SK-N-SH (cell line): ENCODE data around the gene RAI14. TPM values are rescaled to one million over a fixed set of nuclear protein-coding genes. Genes with fewer than 3 reads are reported as not detected.

Experiments
- CTCF ChIA-PET: fragments of 300-600, 350-600 bp; formaldehyde crosslinking; extraction: SDS; loops from one replicate; lab custom pipeline; 2021; lab: Yijun Ruan, JAX
- POLR2A ChIA-PET: fragments of 350-600 bp; sonication (Branson Sonifier 250); formaldehyde crosslinking; extraction: SDS; loops from one replicate; lab custom pipeline; 2020; ENCODE audit warnings: antibody characterized with exemption, inconsistent platforms; lab: Yijun Ruan, JAX
- DNase-seq: peaks from one replicate; pipeline ENCODE4 v3.0.0; 2012
- H2AFZ ChIP-seq: fragments of 200-600 bp; sonication (generic); 2 replicates; pipeline ENCODE4 v1.8.1; 2016; ENCODE audit warnings: antibody characterized with exemption, mild to moderate bottlenecking, low read depth
- H3F3A ChIP-seq: fragments of 200-600 bp; sonication (generic); replicated peaks from 2 replicates; pipeline ENCODE3; 2016; ENCODE audit warnings: antibody characterized with exemption, mild to moderate bottlenecking; ENCODE audit not compliant: insufficient read depth
- H3K27ac ChIP-seq, 2 experiments: fragments of 200-500 bp in 1 of 2; fragments of 200-600 bp in 1 of 2; sonication (Bioruptor generic) in 1 of 2; sonication (generic), shearing (Covaris generic) in 1 of 2; 2 replicates each; pipeline versions ENCODE4 v1.5.1 to v1.6.1; 2014 to 2016; ENCODE audit warnings: low read depth in 2 of 2, inconsistent platforms in 1 of 2, low read length in 1 of 2, mild to moderate bottlenecking in 1 of 2, mixed read lengths in 1 of 2
- H3K27me3 ChIP-seq: fragments of 200-600 bp; sonication (generic), shearing (Covaris generic); 2 replicates; pipeline ENCODE4 v1.6.1; 2016; ENCODE audit warnings: mixed run types; ENCODE audit not compliant: insufficient read depth
- H3K36me3 ChIP-seq, 2 experiments: fragments of 200-500 bp in 1 of 2; fragments of 200-600 bp in 1 of 2; sonication (Bioruptor generic) in 1 of 2; sonication (generic) in 1 of 2; replicated peaks in 1 of 2; 2 replicates each; pipeline versions ENCODE3 to v1.5.1; 2014 to 2016; ENCODE audit warnings: low read length in 1 of 2, mild to moderate bottlenecking in 1 of 2; ENCODE audit not compliant: insufficient read depth in 2 of 2, control insufficient read depth in 1 of 2
- H3K4me1 ChIP-seq, 2 experiments: fragments of 200-500 bp in 1 of 2; fragments of 200-600 bp in 1 of 2; sonication (Bioruptor generic) in 1 of 2; sonication (generic), shearing (Covaris generic) in 1 of 2; 2 replicates each; pipeline versions ENCODE4 v1.5.1 to v1.6.1; 2014 to 2016; ENCODE audit warnings: low read depth in 1 of 2, low read length in 1 of 2, mixed run types in 1 of 2; ENCODE audit not compliant: insufficient read depth in 2 of 2, control insufficient read depth in 1 of 2
- H3K4me2 ChIP-seq: fragments of 200-600 bp; sonication (generic), shearing (Covaris generic); 2 replicates; pipeline ENCODE4 v1.6.1; 2017; ENCODE audit warnings: mixed run types
- H3K4me3 ChIP-seq, 2 experiments: fragments of 200-500 bp in 1 of 2; fragments of 200-600 bp in 1 of 2; sonication (Bioruptor generic) in 1 of 2; sonication (generic), shearing (Covaris generic) in 1 of 2; 2 replicates each; pipeline versions ENCODE4 v1.5.1 to v1.8.1; 2014 to 2016; ENCODE audit warnings: low read depth in 2 of 2, inconsistent platforms in 1 of 2, low read length in 1 of 2, mild to moderate bottlenecking in 1 of 2, mixed read lengths in 1 of 2, moderate library complexity in 1 of 2
- H3K79me2 ChIP-seq: fragments of 200-600 bp; sonication (generic); 2 replicates; pipeline ENCODE4 v1.8.1; 2017; ENCODE audit warnings: mild to moderate bottlenecking; ENCODE audit not compliant: insufficient read depth
- H3K9ac ChIP-seq: fragments of 200-600 bp; sonication (generic); 2 replicates; pipeline ENCODE4 v1.6.1; 2017; ENCODE audit warnings: mixed run types
- H3K9me2 ChIP-seq: fragments of 200-600 bp; sonication (generic); 2 replicates; pipeline ENCODE4 v1.6.1; 2017; ENCODE audit warnings: mixed run types
- H3K9me3 ChIP-seq: fragments of 200-600 bp; sonication (generic); 2 replicates; pipeline ENCODE4 v1.6.1; 2017; ENCODE audit warnings: mixed run types, mild to moderate bottlenecking, moderate library complexity
- H4K20me1 ChIP-seq: fragments of 200-600 bp; sonication (generic); 2 replicates; pipeline ENCODE4 v1.6.1; 2017; ENCODE audit warnings: mild to moderate bottlenecking, mixed run types; ENCODE audit not compliant: insufficient read depth
- CHD2 ChIP-seq: fragments of 150-350 bp; IDR thresholded peaks from 2 replicates; pipeline ENCODE4 v1.6.1; 2018; ENCODE audit warnings: low read length; ENCODE audit not compliant: partially characterized antibody
- CTCF ChIP-seq: fragments of 200-600 bp; sonication (generic); IDR thresholded peaks from 2 replicates; pipeline ENCODE4 v1.6.1; 2017; ENCODE audit warnings: antibody characterized with exemption, mild to moderate bottlenecking, moderate library complexity
- EZH2phosphoT487 ChIP-seq: fragments of 200-600 bp; sonication (generic); IDR thresholded peaks from 2 replicates; pipeline ENCODE4 v1.6.1; 2017; ENCODE audit warnings: low read depth, mixed run types, mild to moderate bottlenecking, antibody characterized with exemption, moderate library complexity, borderline replicate concordance
- FOSL2 ChIP-seq: IDR thresholded peaks from 2 replicates; pipeline ENCODE4 v1.4.0; 2012; ENCODE audit warnings: low read depth, mild to moderate bottlenecking, moderate library complexity, borderline replicate concordance
- FOXJ3 ChIP-seq: sonication (generic); formaldehyde crosslinking; IDR thresholded peaks from 2 replicates; pipeline ENCODE4 v1.5.1; 2020; ENCODE audit warnings: mild to moderate bottlenecking, missing genetic modification reagents
- IRF3 ChIP-seq: fragments of 150-350 bp; IDR thresholded peaks from 2 replicates; pipeline ENCODE4 v1.6.1; 2016; ENCODE audit warnings: mild to moderate bottlenecking, low read depth, low read length
- JUND ChIP-seq: IDR thresholded peaks from 2 replicates; pipeline ENCODE4 v1.4.0; 2012
- MAX ChIP-seq: IDR thresholded peaks from 2 replicates; pipeline ENCODE4 v1.4.0; 2012; ENCODE audit warnings: low read depth
- MEF2A ChIP-seq: IDR thresholded peaks from 2 replicates; pipeline ENCODE4 v1.4.0; 2012; ENCODE audit warnings: low read depth, borderline replicate concordance
- NRF1 ChIP-seq: IDR thresholded peaks from 2 replicates; pipeline ENCODE4 v1.6.1; 2012; ENCODE audit warnings: low read depth, mild to moderate bottlenecking, low read length
- PBX3 ChIP-seq: IDR thresholded peaks from 2 replicates; pipeline ENCODE4; 2012
- RAD21 ChIP-seq: IDR thresholded peaks from 2 replicates; pipeline ENCODE4 v1.6.1; 2012; ENCODE audit warnings: mild to moderate bottlenecking, low read length
- RFX5 ChIP-seq: IDR thresholded peaks from 2 replicates; pipeline ENCODE4 v1.6.1; 2012; ENCODE audit warnings: mild to moderate bottlenecking, improper control_type of control experiment, low read length
- USF1 ChIP-seq: IDR thresholded peaks from 2 replicates; pipeline ENCODE4 v1.4.0; 2012; ENCODE audit warnings: low read depth, borderline replicate concordance
- USF2 ChIP-seq: fragments of 150-350 bp; IDR thresholded peaks from 2 replicates; pipeline ENCODE4 v1.6.1; 2017; ENCODE audit warnings: antibody characterized with exemption, low read length, low read depth, borderline replicate concordance
- YY1 ChIP-seq: IDR thresholded peaks from 2 replicates; pipeline ENCODE4 v1.4.0; 2012; ENCODE audit warnings: low read depth, mild to moderate bottlenecking
- ZBTB33 ChIP-seq: IDR thresholded peaks from 2 replicates; pipeline ENCODE4 v1.4.0; 2012; ENCODE audit warnings: low read depth, borderline replicate concordance
- WGBS: methylation state at CpG from one replicate; pipeline ENCODE4 v1.1.6; 2017; ENCODE audit warnings: low lambda C conversion rate; 5-methylcytosine and 5-hydroxymethylcytosine counted together
- polyA plus RNA-seq, 3 experiments: library from polyadenylated mRNA; depleted of rRNA; stranded (reverse); fragments of >200 nt; gene quantifications; 2 replicates each; pipeline ENCODE4 v1.2.3, GENCODE V29; 2012

Gene RAI14
- polyA plus RNA-seq, 1 of the 3 experiments (the other 2 are of a cell fraction) = 53.2 TPM

GRCh38 chr5:34656001-34656699, at the start of gene RAI14 (continued):
- TF ChIP-seq IRF3 (no peak), FOXJ3 (CRISPR knock-in tag) (no peak), USF1 (peak; percentile 81), CHD2 (no peak), RAD21 (no peak), JUND (no peak), NRF1 (no peak), FOSL2 (0 out of 2 replicates have a peak, but pooled peaks have one; percentile 1), USF2 (peak; percentile 38; the same call in 1 of the 2 replicates), EZH2phosphoT487 (no peak)
- TF ChIP-seq, all 33 proteins: peak for 13

GRCh38 chr5:34608368-34608767, 47.8 kb upstream of the RAI14 start:
- H3K27me3 ChIP-seq = no peaks in the 10 kb centered on the region
- H3K36me3 ChIP-seq = no peaks in the 10 kb centered on the region
- peaks cover 0 to 25% of the 10 kb centered on the region in 2 experiments; a peak in 2 of 4 replicates for H3K4me1 ChIP-seq
- H3K27ac ChIP-seq = peak overlapping the region; percentile 80 to 98
- H3K4me2 ChIP-seq = peak overlapping the region; percentile 48; the same call in 1 of the 2 replicates
- WGBS = 29% methylated on average over 3 of the region's 3 CpGs
- no peaks in the 10 kb centered on the region for H3K9me2 ChIP-seq
- H4K20me1 ChIP-seq = no peaks in the 10 kb centered on the region
- H2AFZ ChIP-seq = no peak overlapping the region
- H3K4me3 ChIP-seq = no peak overlapping the region
- peaks cover 36% of the 10 kb centered on the region for H3F3A ChIP-seq
- DNase-seq = no peak
- H3K79me2 ChIP-seq = no peaks in the 10 kb centered on the region
- peak overlapping the region; percentile 72; the same call in 1 of the 2 replicates for H3K9ac ChIP-seq
- TF ChIP-seq RAD21 (no peak), PBX3 (no peak), RFX5 (no peak), USF2 (no peak), MEF2A (no peak), CHD2 (no peak), YY1 (no peak), MAX (no peak), JUND (no peak), ZBTB33 (no peak), CTCF (no peak)
- no peaks in the 10 kb centered on the region for H3K9me3 ChIP-seq
- POLR2A ChIA-PET = no interaction called here
- CTCF ChIA-PET = no interaction called here
